ENCODE results near the gene TNIK.
A peak's percentile ranks its signal among the peaks of the same experiment; 100 is the strongest.

Gene TNIK

GRCh38 chr3:171276923-171277322 lies 183.3 kb downstream of the TNIK start:
- DNase-seq: no peak

- DNase-seq: no peak
Observed at GRCh38 chr3:171274222-171274621, 186.0 kb downstream of the TNIK start.

GRCh38 chr3:171270541-171270940 lies 189.7 kb downstream of the TNIK start:
- no peak for DNase-seq

GRCh38 chr3:171269542-171269941 lies 190.7 kb downstream of the TNIK start:
- no peak for DNase-seq

GRCh38 chr3:171268677-171269076 lies 191.5 kb downstream of the TNIK start:
- no peak for DNase-seq

GRCh38 chr3:171267104-171267503 lies 193.1 kb downstream of the TNIK start:
- DNase-seq: no peak

- DNase-seq: no peak
Observed at GRCh38 chr3:171266740-171267073, 193.5 kb downstream of the TNIK start.

GRCh38 chr3:171266034-171266739 lies 194.0 kb downstream of the TNIK start:
- DNase-seq: no peak

GRCh38 chr3:171264758-171265157 lies 195.4 kb downstream of the TNIK start:
- no peak for DNase-seq

GRCh38 chr3:171262431-171262830 lies 197.8 kb downstream of the TNIK start:
- no peak for DNase-seq

- DNase-seq: no peak
Observed at GRCh38 chr3:171261487-171261886, 198.7 kb downstream of the TNIK start.

GRCh38 chr3:171260899-171261298 lies 199.3 kb downstream of the TNIK start:
- no peak for DNase-seq

GRCh38 chr3:171260466-171260865 lies 199.7 kb downstream of the TNIK start:
- DNase-seq: peak; percentile 13 to 63 (median 22)

- DNase-seq: no peak
Observed at GRCh38 chr3:171258316-171258715, 201.9 kb downstream of the TNIK start.

- no peak for DNase-seq
Observed at GRCh38 chr3:171257251-171258203, 202.7 kb downstream of the TNIK start.

- DNase-seq: no peak
Observed at GRCh38 chr3:171256445-171257250, 203.6 kb downstream of the TNIK start.

- no peak for DNase-seq
Observed at GRCh38 chr3:171255236-171255806, 204.9 kb downstream of the TNIK start.

GRCh38 chr3:171254315-171254714 lies 205.9 kb downstream of the TNIK start:
- DNase-seq: no peak

- DNase-seq: no peak
Observed at GRCh38 chr3:171251835-171252234, 208.4 kb downstream of the TNIK start.

- DNase-seq: no peak
Observed at GRCh38 chr3:171250444-171250843, 209.8 kb downstream of the TNIK start.

- DNase-seq: peak in 1 of 3 experiments; percentile 38
Observed at GRCh38 chr3:171249245-171249644, 211.0 kb downstream of the TNIK start.

GRCh38 chr3:171248426-171249111 lies 211.6 kb downstream of the TNIK start:
- no peak for DNase-seq
